Measurements from ENCODE around the gene MPZL2.

Gene MPZL2

GRCh38 chr11:118209033-118209432 is 55.1 kb downstream of the MPZL2 start:
- H3K4me1 ChIP-seq (ENCODE audit: control insufficient read depth, insufficient read depth, low read length): peaks cover 16% of the 10 kb centered on the region
- no peaks in the 10 kb centered on the region for H3K9me3 ChIP-seq (ENCODE audit: control insufficient read depth, low read length)
- no peak for DNase-seq (ENCODE audit: low read depth)
- H3K4me3 ChIP-seq (ENCODE audit: low read length): no peak overlapping the region
- H3K36me3 ChIP-seq (ENCODE audit: control insufficient read depth, insufficient read depth, low read length, severe bottlenecking): no peaks in the 10 kb centered on the region
- H3K9ac ChIP-seq (ENCODE audit: low read length): no peak overlapping the region
- H3K27me3 ChIP-seq (replicated peaks; ENCODE audit: control insufficient read depth, insufficient read depth, low read length): peaks cover 65% of the 10 kb centered on the region

GRCh38 chr11:118207079-118207478 is 57.0 kb downstream of the MPZL2 start:
- Histone ChIP-seq H3K9me3 (ENCODE audit: control insufficient read depth, low read length) (no peaks in the 10 kb centered on the region), H3K4me3 (ENCODE audit: low read length) (no peak overlapping the region), H3K27me3 (replicated peaks; ENCODE audit: control insufficient read depth, insufficient read depth, low read length) (peaks cover 67% of the 10 kb centered on the region), H3K36me3 (ENCODE audit: control insufficient read depth, insufficient read depth, low read length, severe bottlenecking) (no peaks in the 10 kb centered on the region), H3K4me1 (ENCODE audit: control insufficient read depth, insufficient read depth, low read length) (peaks cover 16% of the 10 kb centered on the region), H3K9ac (ENCODE audit: low read length) (no peak overlapping the region)
- no peak for DNase-seq (ENCODE audit: low read depth)

DNA sequence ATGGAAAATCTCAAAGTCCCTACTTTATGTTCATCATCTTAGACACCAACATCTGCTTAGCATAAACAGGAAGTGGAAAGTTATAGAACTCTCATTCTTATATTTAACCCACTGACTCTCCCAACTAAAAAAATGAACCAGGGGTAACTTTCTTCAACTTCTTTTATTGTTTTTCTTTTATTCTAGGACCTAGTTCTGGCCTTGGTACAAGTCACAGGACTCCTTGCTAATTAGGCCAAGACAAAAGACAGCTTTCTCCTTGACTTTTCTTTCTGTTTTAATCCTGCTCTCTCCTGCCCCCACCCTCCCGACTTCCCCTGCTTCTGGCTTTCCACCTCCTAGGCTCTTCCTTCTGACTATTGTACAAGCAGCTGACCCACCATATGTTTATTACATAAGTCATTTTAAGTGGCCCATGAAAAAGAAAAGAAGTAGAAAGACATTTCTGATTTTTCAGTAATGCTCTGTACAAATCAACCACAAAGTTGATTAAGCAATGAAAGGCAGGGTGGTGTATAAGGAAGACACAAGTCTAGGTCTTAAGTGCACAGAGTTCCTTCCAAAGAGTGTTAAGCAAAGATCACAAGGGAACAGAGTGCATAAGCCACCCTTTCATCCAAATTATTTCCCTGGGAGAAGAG is 57.6 kb downstream of the MPZL2 start:
- H3K9me3 ChIP-seq (ENCODE audit: control insufficient read depth, low read length): no peaks in the 10 kb centered on the region
- H3K36me3 ChIP-seq (ENCODE audit: control insufficient read depth, insufficient read depth, low read length, severe bottlenecking): no peaks in the 10 kb centered on the region
- H3K9ac ChIP-seq (ENCODE audit: low read length): no peak overlapping the region
- no peak overlapping the region for H3K4me3 ChIP-seq (ENCODE audit: low read length)
- DNase-seq (ENCODE audit: low read depth): no peak
- H3K27me3 ChIP-seq (replicated peaks; ENCODE audit: control insufficient read depth, insufficient read depth, low read length): peaks cover 69% of the 10 kb centered on the region
- peaks cover 16% of the 10 kb centered on the region for H3K4me1 ChIP-seq (ENCODE audit: control insufficient read depth, insufficient read depth, low read length)

DNA sequence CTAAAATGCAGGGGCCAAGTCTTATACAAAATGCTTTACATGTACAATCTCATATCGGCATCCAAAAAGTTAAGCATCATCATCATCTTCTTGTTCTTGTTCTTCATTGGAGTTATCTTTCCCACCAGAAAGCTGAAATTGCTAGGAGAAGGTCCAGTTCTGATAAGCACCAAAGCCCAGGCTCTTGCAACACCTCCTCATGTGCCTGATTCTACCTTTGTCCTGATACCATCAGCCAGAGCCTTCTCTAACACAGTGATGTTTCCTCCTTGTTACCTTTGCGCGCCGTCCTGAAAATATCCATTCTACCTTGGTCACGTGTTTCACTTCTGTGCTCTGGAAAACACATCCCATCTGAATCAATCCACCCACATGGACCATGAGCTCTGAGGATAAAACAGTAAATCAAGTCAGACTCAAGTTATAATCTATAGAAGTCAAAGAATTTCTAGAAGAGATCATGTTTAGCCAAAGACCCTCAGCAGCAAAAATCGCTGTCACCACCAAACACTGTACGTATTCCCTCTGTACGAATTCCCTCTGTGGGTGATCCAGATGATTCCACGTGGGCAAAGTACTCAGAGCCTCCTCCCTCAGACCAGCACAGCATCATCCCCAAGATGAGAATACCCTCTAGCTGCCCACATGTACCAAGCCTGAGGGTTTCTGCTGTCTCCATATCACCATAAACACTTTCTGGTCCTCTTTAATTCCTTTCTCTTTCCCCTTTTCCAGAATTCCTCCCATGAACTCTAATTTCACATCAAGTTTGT is 58.3 kb downstream of the MPZL2 start:
- H3K4me1 ChIP-seq (ENCODE audit: control insufficient read depth, insufficient read depth, low read length): peaks cover 10% of the 10 kb centered on the region
- no peak overlapping the region for H3K9ac ChIP-seq (ENCODE audit: low read length)
- no peak for DNase-seq (ENCODE audit: low read depth)
- no peak overlapping the region for H3K4me3 ChIP-seq (ENCODE audit: low read length)
- H3K9me3 ChIP-seq (ENCODE audit: control insufficient read depth, low read length): no peaks in the 10 kb centered on the region
- no peaks in the 10 kb centered on the region for H3K36me3 ChIP-seq (ENCODE audit: control insufficient read depth, insufficient read depth, low read length, severe bottlenecking)
- peaks cover 76% of the 10 kb centered on the region for H3K27me3 ChIP-seq (replicated peaks; ENCODE audit: control insufficient read depth, insufficient read depth, low read length)

Data from adipocyte (in vitro differentiated cells).